Heart left ventricle (tissue), 13 donors: ENCODE data around the gene GNS.

Experiments used
- POLR2A ChIP-seq, 2 donors: fragments of 450-650 bp; IDR thresholded peaks; one replicate each; pipeline ENCODE4 v1.6.1; 2017; ENCODE audit warnings: antibody characterized with exemption in 2 of 2, mild to moderate bottlenecking in 2 of 2, moderate library complexity in 2 of 2
- TF ChIP-seq, protein P1 (sequence below), 12 donors: fragments of 200-600 bp; sonication (generic) in 4 of 12; IDR thresholded peaks; one replicate each; pipeline versions ENCODE4 v1.5.0 to v1.8.0; 2018 to 2022; ENCODE audit warnings: antibody characterized with exemption in 12 of 12, mild to moderate bottlenecking in 5 of 12
- donor health status: ischemic (EF 13 %, LVEDD 7.1; RV severe dilation, severe dysfunction).
- donor health status: DM: no; HTN: yes; CAD: no.
- donor health status: DM: no; HTN: no; CAD: no.
- donor health status: ischemic (EF 25% LVEDD 6.9; RV normal size, moderate dysfunction).
- donor health status: ischemic (EF 25% LVEDD 5.7; RV mildly dilated, moderate dysfunction).
- donor health status: ischemic (EF 35%, LVEDD 5.7; RV mildly dilated, moderate dysfunction).
- donor health status: nonischemic (EF 11% LVEDD 7.7; RV severe dilation, severe dysfunction).
- donor health status: DM: yes; HTN: yes; CAD: no.
- donor health status: PGD.
- donor health status: ischemic (EF 29% LVEDD 5.4; RV normal size, mild dysfunction).
- donor health status: nonischemic (EF 23%, LVEDD 6.1; RV moderate dilation, normal function).

DNA sequence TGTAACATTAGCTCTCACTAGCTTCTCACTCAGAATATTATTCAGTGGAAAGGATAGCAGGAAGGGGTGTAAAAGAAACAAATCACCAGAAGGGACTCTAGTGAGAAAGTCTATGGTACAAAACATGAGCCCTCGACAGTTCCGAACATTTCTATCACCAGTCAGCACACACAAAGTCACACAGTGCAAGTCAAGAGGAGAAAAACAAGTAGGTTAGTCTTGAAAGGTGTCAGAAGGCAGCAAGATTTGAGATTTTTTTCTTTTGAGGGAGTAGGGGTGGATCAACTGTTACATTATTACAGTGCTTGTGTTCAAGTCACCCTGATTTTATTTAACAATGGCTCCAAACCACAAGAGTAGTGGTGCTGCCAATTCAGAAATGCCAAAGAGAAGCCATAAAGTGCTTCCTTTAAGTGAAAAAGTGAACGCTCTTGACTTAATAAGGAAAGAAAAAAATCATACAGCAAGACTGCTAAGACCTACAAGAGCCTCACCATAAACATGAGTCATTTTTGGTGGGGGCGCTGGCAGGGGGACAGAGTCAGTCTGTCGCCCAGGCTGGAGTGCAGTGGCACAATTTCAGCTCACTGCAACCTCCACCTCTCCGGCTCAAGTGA, 42.3 kb downstream of the GNS start:
- TF ChIP-seq, protein P1, sequence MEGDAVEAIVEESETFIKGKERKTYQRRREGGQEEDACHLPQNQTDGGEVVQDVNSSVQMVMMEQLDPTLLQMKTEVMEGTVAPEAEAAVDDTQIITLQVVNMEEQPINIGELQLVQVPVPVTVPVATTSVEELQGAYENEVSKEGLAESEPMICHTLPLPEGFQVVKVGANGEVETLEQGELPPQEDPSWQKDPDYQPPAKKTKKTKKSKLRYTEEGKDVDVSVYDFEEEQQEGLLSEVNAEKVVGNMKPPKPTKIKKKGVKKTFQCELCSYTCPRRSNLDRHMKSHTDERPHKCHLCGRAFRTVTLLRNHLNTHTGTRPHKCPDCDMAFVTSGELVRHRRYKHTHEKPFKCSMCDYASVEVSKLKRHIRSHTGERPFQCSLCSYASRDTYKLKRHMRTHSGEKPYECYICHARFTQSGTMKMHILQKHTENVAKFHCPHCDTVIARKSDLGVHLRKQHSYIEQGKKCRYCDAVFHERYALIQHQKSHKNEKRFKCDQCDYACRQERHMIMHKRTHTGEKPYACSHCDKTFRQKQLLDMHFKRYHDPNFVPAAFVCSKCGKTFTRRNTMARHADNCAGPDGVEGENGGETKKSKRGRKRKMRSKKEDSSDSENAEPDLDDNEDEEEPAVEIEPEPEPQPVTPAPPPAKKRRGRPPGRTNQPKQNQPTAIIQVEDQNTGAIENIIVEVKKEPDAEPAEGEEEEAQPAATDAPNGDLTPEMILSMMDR (IDR thresholded peaks at IDR 0.05) = no peak
- no peak for TF ChIP-seq POLR2A (IDR thresholded peaks at IDR 0.05)
